Activated CD4-positive, alpha-beta memory T cell treated with anti-CD3 and anti-CD28 coated beads, Interleukin-2, amount 10 ng/mL, durations not matched to agents 7 days and 5 days (primary cell): Measurements from ENCODE around the gene LCN12. TPM values are rescaled to one million over a fixed set of nuclear protein-coding genes. Genes with fewer than 3 reads are reported as not detected.

ENCODE experiments used
- CTCF ChIA-PET: fragments of 350-600 bp; sonication (Branson Sonifier 250); formaldehyde crosslinking; loops from one replicate; lab custom pipeline; 2021; ENCODE audit warnings: antibody characterized with exemption, inconsistent platforms; lab: Charles Lee
- POLR2A ChIA-PET: fragments of 350-600 bp; sonication (Branson Sonifier 250); formaldehyde crosslinking; loops from one replicate; lab custom pipeline; 2021; ENCODE audit warnings: antibody characterized with exemption; lab: Charles Lee
- DNase-seq: peaks from one replicate; pipeline ENCODE4 v3.0.0-alpha.2; 2020
- H3K27ac Mint-ChIP-seq: one replicate; pipeline ENCODE4 v1.8.0; 2021; ENCODE audit warnings: mild to moderate bottlenecking, mixed read lengths
- H3K27me3 Mint-ChIP-seq: one replicate; pipeline ENCODE4 v1.8.0; 2021; ENCODE audit warnings: mixed read lengths
- H3K36me3 Mint-ChIP-seq: one replicate; pipeline ENCODE4 v1.8.0; 2021; ENCODE audit warnings: low read depth, mixed read lengths
- H3K4me1 Mint-ChIP-seq: one replicate; pipeline ENCODE4 v1.8.0; 2021; ENCODE audit warnings: mixed read lengths
- H3K4me3 Mint-ChIP-seq: one replicate; pipeline ENCODE4 v1.8.0; 2021; ENCODE audit warnings: mild to moderate bottlenecking, mixed read lengths
- H3K9me3 Mint-ChIP-seq: one replicate; pipeline ENCODE4 v1.8.0; 2021; ENCODE audit warnings: mixed read lengths
- total RNA-seq, 2 experiments: library from RNA; stranded (reverse); gene quantifications; one replicate each; pipeline ENCODE4 v1.2.3, GENCODE V29; 2021

Gene LCN12
- total RNA-seq, 2 experiments from 2014 or later, result 2.5 to 2.9 TPM

GRCh38 chr9:136958473-136958872, 6.4 kb downstream of the LCN12 start:
- Mint-ChIP-seq H3K36me3 (no peaks in the 10 kb centered on the region), H3K27ac (no peak overlapping the region), H3K4me1 (peaks cover 28% of the 10 kb centered on the region), H3K9me3 (peaks cover 7% of the 10 kb centered on the region), H3K4me3 (no peak overlapping the region), H3K27me3 (no peaks in the 10 kb centered on the region)
- CTCF ChIA-PET, result interaction anchor here (1.1 kb wide), 1 partner anchor 71 kb away, joined by 3 read pairs; no protein-coding TSS in a partner anchor
- POLR2A ChIA-PET, result interaction anchor here (3.6 kb wide), 1 partner anchor 11 kb away, joined by 19 read pairs; no protein-coding TSS in a partner anchor
- no peak for DNase-seq

DNA sequence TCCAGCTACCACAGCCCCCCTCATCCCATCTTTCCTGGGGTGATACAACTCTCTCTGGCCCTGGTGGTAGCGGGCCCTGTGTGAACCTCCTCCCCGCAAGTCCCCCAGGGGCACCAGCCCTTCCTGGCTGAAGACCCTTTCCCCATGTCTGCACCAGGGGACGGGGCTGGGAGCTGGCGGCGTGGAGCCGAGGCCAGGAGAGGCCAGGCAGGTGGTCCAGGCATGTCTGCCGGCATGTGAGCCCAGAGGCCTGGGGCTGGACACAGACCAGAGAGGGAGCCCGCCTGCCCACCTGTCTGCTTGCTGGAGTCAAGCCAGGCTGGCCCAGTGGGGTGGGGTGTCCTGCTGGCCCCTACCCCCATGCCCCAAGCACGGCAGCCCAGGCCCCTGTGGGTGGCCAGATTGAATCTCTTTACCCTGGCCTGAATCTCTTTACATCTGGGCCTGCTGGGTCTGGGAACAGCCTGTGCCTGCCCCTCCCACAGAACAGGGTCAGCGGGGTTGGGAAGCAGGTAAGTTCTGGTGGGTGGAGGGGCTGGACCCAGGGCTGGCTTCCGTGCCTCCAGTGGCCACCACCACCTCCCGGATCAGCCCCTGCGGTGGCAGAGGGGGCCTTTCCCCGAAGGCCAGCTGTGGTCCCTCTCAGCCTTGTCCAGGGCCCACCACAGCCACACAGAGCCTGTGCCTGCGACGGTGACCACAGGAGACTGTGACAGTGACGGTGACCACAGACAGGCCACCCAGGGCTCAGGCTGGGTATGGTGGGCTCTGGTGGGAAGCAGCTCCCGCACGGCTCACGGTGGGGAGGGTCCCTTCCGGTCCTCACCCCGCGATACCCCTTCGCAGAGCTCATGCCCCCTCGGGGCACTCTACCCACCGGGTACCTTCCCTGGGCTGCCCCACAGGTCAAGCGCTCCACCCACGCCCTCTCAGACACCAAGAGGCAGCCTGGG, 7.1 kb downstream of the LCN12 start:
- H3K4me1 Mint-ChIP-seq, result peaks cover 30% of the 10 kb centered on the region
- DNase-seq, result no peak
- ChIA-PET CTCF (interaction anchor here (0.8 to 1.3 kb wide), 5 partner anchors 11 to 76 kb away, joined by 3 to 8 read pairs (median 3); no protein-coding TSS in a partner anchor), POLR2A (interaction anchor here (0.6 to 7.9 kb wide), 8 partner anchors 8 to 282 kb away, joined by 3 to 70 read pairs (median 3); partner anchors contain the start of genes PTGDS and TUBB4B)
- no peaks in the 10 kb centered on the region for H3K36me3 Mint-ChIP-seq
- no peaks in the 10 kb centered on the region for H3K27me3 Mint-ChIP-seq
- peaks cover 7% of the 10 kb centered on the region for H3K9me3 Mint-ChIP-seq
- no peak overlapping the region for H3K4me3 Mint-ChIP-seq
- H3K27ac Mint-ChIP-seq, result peak overlapping the region; percentile 91

DNA sequence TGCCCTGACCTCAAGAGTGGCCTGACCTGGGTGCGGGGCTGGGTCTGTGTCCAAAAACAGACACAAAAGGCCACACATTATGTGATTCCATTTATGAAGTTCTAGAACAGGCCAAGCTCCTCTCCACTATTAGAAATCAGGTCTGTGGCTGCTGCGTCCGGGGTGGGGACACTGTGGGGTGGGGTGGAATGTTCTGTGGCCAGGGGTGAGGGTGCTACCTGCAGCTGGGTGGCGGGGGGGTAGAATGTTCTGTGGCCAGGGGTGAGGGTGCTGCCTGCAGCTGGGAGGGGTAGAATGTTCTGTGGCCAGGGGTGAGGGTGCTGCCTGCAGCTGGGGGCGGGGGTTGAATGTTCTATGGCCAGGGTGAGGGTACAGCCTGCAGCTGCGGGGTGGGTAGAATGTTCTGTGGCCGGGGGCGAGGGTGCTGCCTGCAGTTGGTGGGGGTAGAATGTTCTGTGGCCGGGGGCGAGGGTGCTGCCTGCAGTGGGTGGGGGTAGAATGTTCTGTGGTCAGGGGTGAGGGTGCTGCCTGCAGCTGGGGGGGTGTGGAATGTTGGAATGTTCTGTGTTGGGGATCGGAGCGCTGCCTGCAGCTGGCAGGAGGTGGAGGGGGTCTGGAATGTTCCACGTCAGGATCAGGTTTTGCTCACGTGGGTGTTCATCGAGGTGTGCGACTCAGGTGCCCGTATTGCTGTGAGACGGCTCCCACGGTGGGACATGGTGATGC, 8.3 kb downstream of the LCN12 start:
- ChIA-PET POLR2A (interaction anchor here (0.6 to 7.9 kb wide), 7 partner anchors 9 to 280 kb away, joined by 3 to 70 read pairs (median 3); partner anchors contain the start of genes PAXX, PTGDS and TUBB4B), CTCF (interaction anchor here (1.0 to 1.3 kb wide), 4 partner anchors 12 to 16 kb away, joined by 3 to 8 read pairs (median 6); no protein-coding TSS in a partner anchor)
- peaks cover 38% of the 10 kb centered on the region for H3K4me1 Mint-ChIP-seq
- no peaks in the 10 kb centered on the region for H3K27me3 Mint-ChIP-seq
- H3K36me3 Mint-ChIP-seq, result no peaks in the 10 kb centered on the region
- H3K9me3 Mint-ChIP-seq, result peaks cover 7% of the 10 kb centered on the region
- H3K4me3 Mint-ChIP-seq, result peak overlapping the region; percentile 30
- H3K27ac Mint-ChIP-seq, result peak overlapping the region; percentile 91
- peak; percentile 58 for DNase-seq

GRCh38 chr9:136960938-136961275, 8.8 kb downstream of the LCN12 start:
- Mint-ChIP-seq H3K27ac (no peak overlapping the region), H3K9me3 (peaks cover 7% of the 10 kb centered on the region), H3K4me1 (peaks cover 43% of the 10 kb centered on the region), H3K27me3 (peaks cover 2% of the 10 kb centered on the region), H3K4me3 (no peak overlapping the region), H3K36me3 (no peaks in the 10 kb centered on the region)
- CTCF ChIA-PET, result interaction anchor here (1.1 to 2.4 kb wide), 2 partner anchors 13 to 15 kb away, joined by 3 to 7 read pairs; no protein-coding TSS in a partner anchor
- DNase-seq, result no peak
- POLR2A ChIA-PET, result interaction anchor here (1.0 to 7.9 kb wide), 5 partner anchors 9 to 75 kb away, joined by 3 to 70 read pairs (median 7); partner anchors contain the start of genes PAXX and PTGDS

GRCh38 chr9:136961279-136962065, 9.4 kb downstream of the LCN12 start:
- no peak overlapping the region for H3K27ac Mint-ChIP-seq
- CTCF ChIA-PET, result interaction anchor here (1.3 to 2.4 kb wide), 2 partner anchors 10 to 14 kb away, joined by 3 to 7 read pairs; no protein-coding TSS in a partner anchor
- H3K36me3 Mint-ChIP-seq, result no peaks in the 10 kb centered on the region
- peaks cover 49% of the 10 kb centered on the region for H3K4me1 Mint-ChIP-seq
- peaks cover 3% of the 10 kb centered on the region for H3K9me3 Mint-ChIP-seq
- H3K4me3 Mint-ChIP-seq, result no peak overlapping the region
- peaks cover 2% of the 10 kb centered on the region for H3K27me3 Mint-ChIP-seq
- POLR2A ChIA-PET, result interaction anchor here (1.0 to 7.9 kb wide), 5 partner anchors 10 to 74 kb away, joined by 3 to 70 read pairs (median 7); partner anchors contain the start of gene PTGDS
- no peak for DNase-seq

GRCh38 chr9:136962163-136962562, 10.1 kb downstream of the LCN12 start:
- DNase-seq, result no peak
- ChIA-PET CTCF (interaction anchor here (1.3 to 2.4 kb wide), 2 partner anchors 11 to 14 kb away, joined by 3 to 7 read pairs; no protein-coding TSS in a partner anchor), POLR2A (interaction anchor here (1.0 to 7.9 kb wide), 3 partner anchors 11 to 17 kb away, joined by 3 to 70 read pairs (median 3); partner anchors contain the start of gene PTGDS)
- no peaks in the 10 kb centered on the region for H3K9me3 Mint-ChIP-seq
- peaks cover 2% of the 10 kb centered on the region for H3K27me3 Mint-ChIP-seq
- no peaks in the 10 kb centered on the region for H3K36me3 Mint-ChIP-seq
- H3K27ac Mint-ChIP-seq, result no peak overlapping the region
- H3K4me3 Mint-ChIP-seq, result no peak overlapping the region
- peaks cover 50% of the 10 kb centered on the region for H3K4me1 Mint-ChIP-seq

- ChIA-PET CTCF (interaction anchor here (1.3 to 2.4 kb wide), 2 partner anchors 11 to 15 kb away, joined by 3 to 7 read pairs; no protein-coding TSS in a partner anchor), POLR2A (interaction anchor here (1.0 to 7.9 kb wide), 3 partner anchors 11 to 16 kb away, joined by 3 to 70 read pairs (median 3); partner anchors contain the start of gene PTGDS)
- H3K4me1 Mint-ChIP-seq, result peaks cover 51% of the 10 kb centered on the region
- H3K27me3 Mint-ChIP-seq, result peaks cover 2% of the 10 kb centered on the region
- no peak for DNase-seq
- H3K36me3 Mint-ChIP-seq, result no peaks in the 10 kb centered on the region
- H3K4me3 Mint-ChIP-seq, result no peak overlapping the region
- H3K27ac Mint-ChIP-seq, result peak overlapping the region; percentile 78
- H3K9me3 Mint-ChIP-seq, result no peaks in the 10 kb centered on the region
Observed at GRCh38 chr9:136962701-136963248, 10.7 kb downstream of the LCN12 start.

- H3K27ac Mint-ChIP-seq, result peak overlapping the region; percentile 78
- POLR2A ChIA-PET, result interaction anchor here (1.0 to 7.9 kb wide), 2 partner anchors 12 to 15 kb away, joined by 3 to 70 read pairs; partner anchors contain the start of gene PTGDS
- peaks cover 2% of the 10 kb centered on the region for H3K27me3 Mint-ChIP-seq
- CTCF ChIA-PET, result interaction anchor here (2.4 kb wide), 1 partner anchor 15 kb away, joined by 7 read pairs; no protein-coding TSS in a partner anchor
- no peak overlapping the region for H3K4me3 Mint-ChIP-seq
- no peak for DNase-seq
- no peaks in the 10 kb centered on the region for H3K36me3 Mint-ChIP-seq
- H3K9me3 Mint-ChIP-seq, result no peaks in the 10 kb centered on the region
- H3K4me1 Mint-ChIP-seq, result peaks cover 51% of the 10 kb centered on the region
Observed at GRCh38 chr9:136963341-136963740, 11.3 kb downstream of the LCN12 start.

DNA sequence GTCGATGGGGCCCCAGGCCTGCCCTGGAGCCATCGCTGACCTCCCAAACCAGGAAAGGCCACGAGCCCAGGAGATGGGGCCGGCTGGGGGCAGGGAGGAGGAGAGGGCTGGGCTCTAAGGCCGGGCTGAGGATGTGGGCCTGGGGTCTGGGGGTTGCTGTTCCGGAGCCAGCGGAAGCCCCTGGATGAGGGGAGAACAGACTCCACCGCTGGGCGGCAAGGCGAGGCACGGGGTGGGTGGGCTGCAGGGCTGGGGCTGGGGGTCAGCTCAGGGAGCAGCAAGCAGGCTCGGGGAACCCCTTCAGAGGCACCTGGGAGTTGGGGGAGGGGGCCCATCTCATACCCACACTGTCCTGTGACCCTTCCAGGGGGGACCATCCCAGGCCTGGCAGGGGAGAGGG, 11.7 kb downstream of the LCN12 start:
- POLR2A ChIA-PET, result interaction anchor here (0.6 to 7.9 kb wide), 5 partner anchors 9 to 33 kb away, joined by 3 to 70 read pairs (median 4); partner anchors contain the start of genes CLIC3, FBXW5 and PTGDS

DNA sequence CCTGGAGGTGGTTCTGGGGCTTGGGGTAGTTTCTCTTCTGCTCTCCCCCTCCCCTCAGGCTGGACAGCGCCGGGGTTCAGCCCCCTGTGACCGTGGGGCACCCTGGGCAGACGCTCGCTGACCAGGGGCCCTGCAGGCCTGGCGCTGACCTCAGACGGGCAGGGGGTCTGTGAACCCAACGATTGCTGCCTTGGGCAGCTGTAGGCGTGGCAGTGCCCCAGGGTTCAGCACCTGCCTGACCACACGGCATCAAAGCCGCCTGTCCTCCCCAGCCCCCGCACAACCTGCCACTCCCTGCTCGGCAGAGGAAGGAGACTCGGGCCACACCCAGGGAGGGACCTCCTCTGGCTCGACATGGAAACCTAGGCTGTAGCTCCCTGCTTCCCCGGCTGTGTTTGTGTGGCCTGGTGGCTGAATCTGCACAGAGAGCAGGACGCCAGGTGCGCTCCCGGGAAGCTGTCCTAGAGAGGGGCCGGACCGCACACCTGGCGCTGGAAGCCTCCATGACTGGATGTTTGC, 12.2 kb downstream of the LCN12 start:
- peaks cover 2% of the 10 kb centered on the region for H3K27me3 Mint-ChIP-seq
- ChIA-PET POLR2A (interaction anchor here (0.6 to 7.9 kb wide), 6 partner anchors 10 to 35 kb away, joined by 3 to 70 read pairs (median 4); partner anchors contain the start of genes CLIC3, FBXW5 and PTGDS), CTCF (interaction anchor here (1.2 kb wide), 1 partner anchor 12 kb away, joined by 7 read pairs; no protein-coding TSS in a partner anchor)
- H3K9me3 Mint-ChIP-seq, result no peaks in the 10 kb centered on the region
- peak overlapping the region; percentile 4 for H3K4me3 Mint-ChIP-seq
- peaks cover 49% of the 10 kb centered on the region for H3K4me1 Mint-ChIP-seq
- H3K36me3 Mint-ChIP-seq, result no peaks in the 10 kb centered on the region
- peak overlapping the region; percentile 66 for H3K27ac Mint-ChIP-seq
- no peak for DNase-seq

More for the DNA sequence above, 11.7 kb downstream of the LCN12 start:
- CTCF ChIA-PET, result interaction anchor here (1.2 kb wide), 1 partner anchor 12 kb away, joined by 7 read pairs; no protein-coding TSS in a partner anchor
- H3K4me3 Mint-ChIP-seq, result no peak overlapping the region
- H3K9me3 Mint-ChIP-seq, result no peaks in the 10 kb centered on the region
- H3K27ac Mint-ChIP-seq, result no peak overlapping the region
- no peak for DNase-seq
- H3K36me3 Mint-ChIP-seq, result no peaks in the 10 kb centered on the region
- H3K27me3 Mint-ChIP-seq, result peaks cover 2% of the 10 kb centered on the region
- peaks cover 51% of the 10 kb centered on the region for H3K4me1 Mint-ChIP-seq
